Measurements from ENCODE around the gene STXBP4. TPM values are rescaled to one million over a fixed set of nuclear protein-coding genes. Genes with fewer than 3 reads are reported as not detected.

Gene STXBP4
- total RNA-seq, 2 experiments from 2014 or later: 6.0 to 7.6 TPM

DNA sequence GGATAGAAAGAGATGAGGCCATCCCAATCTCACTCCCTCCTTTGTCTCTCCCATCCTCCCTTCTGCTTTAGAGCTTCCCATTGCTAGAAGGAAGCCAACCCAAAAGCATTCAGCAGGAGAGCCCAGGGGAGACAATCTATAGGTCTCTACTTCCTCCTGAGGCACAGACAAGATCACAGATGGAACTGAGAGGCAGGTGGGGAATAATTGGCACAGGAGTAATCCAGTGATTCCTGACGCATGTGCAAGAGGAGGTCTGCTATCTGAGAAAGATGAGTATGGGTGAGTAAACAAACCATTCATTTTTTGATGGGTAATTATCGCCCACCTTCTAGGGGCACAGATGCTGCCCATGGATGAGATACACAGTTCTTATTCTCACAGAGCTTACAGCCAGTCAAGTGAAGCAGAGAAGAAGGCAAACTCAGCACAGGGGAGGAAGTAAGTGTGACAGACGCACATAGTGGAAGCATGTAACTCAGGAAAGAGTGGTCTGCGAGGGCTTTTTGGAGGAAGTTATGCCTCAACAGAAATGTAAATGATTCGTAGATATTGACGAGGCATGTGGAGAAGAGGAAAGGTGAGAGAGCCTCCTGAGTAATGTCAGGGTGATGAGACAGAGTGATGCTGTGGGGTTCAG is 207.3 kb downstream of the STXBP4 start:
- H3K36me3 Mint-ChIP-seq: peaks cover 11% of the 10 kb centered on the region
- no peak overlapping the region for H3K4me3 Mint-ChIP-seq
- no peaks in the 10 kb centered on the region for H3K4me1 Mint-ChIP-seq
- no peaks in the 10 kb centered on the region for H3K27me3 Mint-ChIP-seq
- H3K9me3 Mint-ChIP-seq: peaks cover 11% of the 10 kb centered on the region
- DNase-seq: no peak
- H3K27ac Mint-ChIP-seq: no peak overlapping the region

DNA sequence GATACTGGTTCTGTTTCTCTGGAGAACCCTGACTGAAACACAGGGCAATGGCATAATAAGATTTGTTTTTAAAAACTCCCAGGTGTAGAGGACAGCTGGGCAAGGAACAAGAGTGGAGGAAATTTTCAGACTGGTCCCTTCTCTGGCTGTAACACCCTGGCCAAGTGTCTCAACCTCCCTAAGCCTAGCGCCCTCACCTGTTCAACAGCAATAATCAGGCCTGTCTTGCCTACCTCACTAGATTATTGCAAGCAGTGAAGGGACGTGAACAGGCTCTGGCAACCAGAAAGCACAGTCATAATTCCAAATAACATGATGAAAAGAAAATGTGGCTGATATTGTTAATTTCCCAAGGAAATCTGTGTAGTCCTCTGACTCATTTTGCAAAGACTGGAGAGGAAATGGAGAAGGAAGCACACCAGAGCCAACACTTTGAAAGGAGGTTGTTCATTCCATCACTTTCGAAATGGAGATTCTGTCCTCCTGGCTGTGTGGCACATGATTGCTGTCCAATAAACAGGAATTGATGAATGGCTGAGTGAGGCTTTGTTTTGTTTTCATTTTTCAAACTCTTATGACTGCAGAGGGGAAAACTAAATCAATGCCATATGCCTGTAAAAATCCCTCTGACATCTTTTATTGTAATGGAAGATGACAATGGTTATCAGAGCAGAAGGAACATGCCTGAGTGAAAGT is 208.7 kb downstream of the STXBP4 start:
- Mint-ChIP-seq H3K36me3 (peaks cover 11% of the 10 kb centered on the region), H3K4me3 (no peak overlapping the region), H3K27ac (no peak overlapping the region), H3K9me3 (peaks cover 16% of the 10 kb centered on the region), H3K27me3 (no peaks in the 10 kb centered on the region), H3K4me1 (no peaks in the 10 kb centered on the region)
- no peak for DNase-seq

DNA sequence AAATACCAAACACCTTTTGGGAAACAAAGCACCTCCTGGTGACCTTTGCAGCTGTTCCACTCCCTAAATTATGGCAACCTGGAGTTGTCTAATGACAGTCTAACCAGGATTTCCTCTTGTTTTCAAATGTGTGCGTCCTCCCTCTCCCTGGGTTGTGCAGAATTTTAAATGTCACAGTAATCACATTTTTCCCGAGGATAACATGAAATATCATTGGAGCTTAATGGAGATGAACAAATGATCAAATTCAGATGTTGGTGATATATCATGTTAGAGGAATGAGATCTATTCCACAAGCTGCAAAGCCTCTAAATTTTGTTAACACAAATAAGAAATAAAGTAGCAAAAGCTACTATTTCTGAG is 209.3 kb downstream of the STXBP4 start:
- Mint-ChIP-seq H3K27me3 (no peaks in the 10 kb centered on the region), H3K36me3 (peaks cover 11% of the 10 kb centered on the region), H3K9me3 (peaks cover 18% of the 10 kb centered on the region), H3K4me1 (no peaks in the 10 kb centered on the region), H3K4me3 (no peak overlapping the region), H3K27ac (no peak overlapping the region)
- no peak for DNase-seq

DNA sequence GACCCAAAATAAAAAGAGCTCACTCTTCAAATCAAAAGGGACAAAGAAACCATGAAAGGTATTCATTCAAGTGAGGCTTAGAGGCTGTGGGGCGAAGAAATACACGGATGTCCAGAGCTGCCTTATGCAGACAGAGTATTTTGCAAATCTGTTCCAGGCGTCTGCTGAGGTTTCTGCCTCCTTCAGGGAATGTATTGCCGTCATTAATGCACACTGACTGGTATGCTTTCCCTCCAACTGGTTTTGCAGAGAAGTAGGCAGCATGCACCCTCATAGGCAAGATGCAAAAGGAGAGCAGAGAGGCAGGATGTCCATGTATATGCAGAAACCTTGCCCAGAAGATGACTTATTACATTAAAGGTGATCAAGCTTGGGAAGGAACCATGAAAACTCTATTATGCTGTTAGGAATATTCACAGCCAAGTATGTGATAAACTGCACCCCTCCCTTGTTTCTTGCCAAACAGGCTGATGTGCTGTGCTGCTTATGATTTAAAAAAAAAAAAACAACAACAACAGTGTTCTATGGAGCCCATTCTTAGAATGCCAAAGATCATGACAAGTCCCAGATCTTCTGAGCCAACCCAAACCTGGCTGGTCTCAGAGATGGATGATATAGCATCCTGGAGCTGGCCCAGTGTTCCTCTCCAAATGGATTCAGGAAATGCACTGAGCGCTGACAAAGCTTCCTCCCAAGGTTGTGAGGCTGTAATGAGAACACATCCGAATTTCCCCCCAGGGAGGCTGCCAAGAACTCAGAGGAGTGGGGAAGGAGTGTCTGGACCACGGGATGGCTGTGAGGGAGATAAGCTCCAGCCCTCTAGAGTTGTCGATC is 218.6 kb downstream of the STXBP4 start:
- no peak overlapping the region for H3K4me3 Mint-ChIP-seq

DNA sequence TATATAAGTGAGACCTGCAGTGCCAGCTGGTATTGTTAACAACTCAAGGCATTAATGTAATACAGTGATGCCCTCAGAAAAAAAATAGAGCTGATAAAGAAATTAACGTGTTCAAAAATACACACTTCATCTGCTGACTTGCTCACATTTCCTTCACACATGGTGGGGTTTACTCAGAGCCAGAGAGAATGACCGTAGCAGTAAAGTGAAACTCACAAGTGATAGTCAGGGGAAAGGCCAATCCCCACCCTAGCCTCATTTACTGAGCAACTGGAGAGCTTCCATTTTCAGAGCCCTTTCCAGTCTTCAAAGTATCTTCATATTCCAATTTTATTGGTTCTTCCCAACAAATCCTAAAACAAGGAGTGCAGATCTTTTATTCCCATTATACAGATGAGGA is 222.2 kb downstream of the STXBP4 start:
- H3K27me3 Mint-ChIP-seq: peaks cover 6% of the 10 kb centered on the region
- no peaks in the 10 kb centered on the region for H3K4me1 Mint-ChIP-seq
- DNase-seq: no peak
- no peaks in the 10 kb centered on the region for H3K36me3 Mint-ChIP-seq
- no peaks in the 10 kb centered on the region for H3K9me3 Mint-ChIP-seq
- no peak overlapping the region for H3K27ac Mint-ChIP-seq
- H3K4me3 Mint-ChIP-seq: no peak overlapping the region

More for the DNA sequence above, 218.6 kb downstream of the STXBP4 start:
- no peaks in the 10 kb centered on the region for H3K36me3 Mint-ChIP-seq
- H3K4me1 Mint-ChIP-seq: no peaks in the 10 kb centered on the region
- DNase-seq: no peak
- no peak overlapping the region for H3K27ac Mint-ChIP-seq
- peaks cover 4% of the 10 kb centered on the region for H3K9me3 Mint-ChIP-seq
- H3K27me3 Mint-ChIP-seq: peaks cover 6% of the 10 kb centered on the region

DNA sequence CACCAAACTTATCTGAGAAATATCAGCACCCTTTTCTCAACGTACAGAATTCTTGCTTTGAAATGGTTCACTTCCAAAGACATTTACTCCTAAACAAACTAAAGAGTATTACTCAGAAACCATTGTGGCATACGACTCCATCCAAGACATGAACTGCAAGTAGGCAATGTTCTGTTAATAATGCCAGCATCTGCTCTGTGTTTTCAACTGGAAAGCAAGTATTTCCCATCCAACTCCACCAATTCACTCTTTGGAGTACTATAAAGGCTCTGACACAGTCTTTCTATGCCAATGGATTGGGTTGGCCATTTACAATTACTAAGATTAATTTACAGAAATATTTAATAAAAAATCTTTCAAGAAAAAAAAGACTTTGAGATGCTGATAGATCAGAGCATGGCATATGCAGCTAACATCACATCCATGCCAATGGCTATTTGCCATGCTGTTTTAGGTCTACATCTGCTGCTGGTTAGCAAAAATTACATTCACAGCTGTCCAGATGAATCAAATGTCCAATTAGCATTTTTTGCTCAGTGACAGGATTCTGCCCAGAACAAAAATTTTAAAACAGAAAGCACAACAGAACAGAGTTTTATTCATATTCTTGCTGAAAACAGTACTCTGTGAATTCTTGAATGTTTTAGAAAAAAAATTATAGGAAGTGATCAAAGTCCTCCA is 230.3 kb downstream of the STXBP4 start:
- Mint-ChIP-seq H3K4me3 (no peak overlapping the region), H3K36me3 (no peaks in the 10 kb centered on the region), H3K4me1 (no peaks in the 10 kb centered on the region), H3K9me3 (peaks cover 2% of the 10 kb centered on the region), H3K27ac (no peak overlapping the region), H3K27me3 (peaks cover 7% of the 10 kb centered on the region)
- DNase-seq: no peak

DNA sequence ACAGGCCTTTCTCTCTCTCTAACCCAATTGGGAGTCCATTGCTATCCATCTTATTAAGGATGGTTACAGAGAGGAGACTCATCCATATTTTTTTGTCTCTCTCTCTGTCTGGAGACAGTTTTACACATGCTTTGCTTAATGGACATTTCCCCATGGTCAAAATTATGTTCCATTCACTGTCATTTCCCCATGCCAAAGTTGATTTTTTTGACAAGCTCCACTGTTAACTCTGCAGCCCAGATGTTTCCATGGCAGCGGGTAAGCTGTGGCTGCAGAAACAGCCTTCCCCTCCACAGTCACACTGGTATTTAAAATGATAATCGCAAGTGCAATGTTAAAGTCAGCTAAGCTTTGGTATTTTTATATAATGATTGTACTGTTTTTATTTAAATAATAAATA is 232.3 kb downstream of the STXBP4 start:
- H3K36me3 Mint-ChIP-seq: peaks cover 2% of the 10 kb centered on the region
- H3K4me1 Mint-ChIP-seq: no peaks in the 10 kb centered on the region
- no peak for DNase-seq
- no peak overlapping the region for H3K4me3 Mint-ChIP-seq
- peaks cover 5% of the 10 kb centered on the region for H3K9me3 Mint-ChIP-seq
- peaks cover 10% of the 10 kb centered on the region for H3K27me3 Mint-ChIP-seq
- no peak overlapping the region for H3K27ac Mint-ChIP-seq

DNA sequence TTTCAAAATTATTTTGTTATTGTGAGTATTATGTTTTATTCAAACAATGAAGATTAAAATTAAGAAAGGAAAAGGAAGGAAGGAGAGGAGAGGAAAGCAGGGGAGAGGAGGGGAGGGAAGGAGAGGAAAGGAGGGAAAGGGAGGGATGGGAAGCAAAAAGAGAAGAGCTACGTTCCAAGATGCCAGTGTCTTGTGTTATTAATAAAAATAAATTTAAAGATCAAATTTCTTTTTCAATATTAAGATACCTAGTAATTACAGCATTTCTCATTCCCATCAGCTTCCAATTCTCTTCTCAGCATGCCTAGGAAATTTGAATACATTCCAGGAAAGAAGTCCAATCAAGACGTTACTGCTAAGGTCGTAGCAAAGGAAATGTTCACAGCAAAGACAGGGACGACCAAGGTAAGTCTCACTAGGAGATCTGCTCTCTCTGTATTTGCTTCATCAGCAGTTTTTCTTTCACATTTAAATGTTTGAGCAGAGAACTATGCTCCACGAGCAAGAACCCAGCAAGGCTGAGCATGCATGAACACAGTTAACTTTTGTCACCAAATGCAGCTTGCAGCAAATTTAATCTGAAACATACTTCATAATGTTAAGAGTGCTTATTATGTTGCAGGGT is 232.9 kb downstream of the STXBP4 start:
- Mint-ChIP-seq H3K9me3 (peaks cover 5% of the 10 kb centered on the region), H3K4me3 (no peak overlapping the region), H3K4me1 (no peaks in the 10 kb centered on the region), H3K27ac (no peak overlapping the region), H3K36me3 (peaks cover 2% of the 10 kb centered on the region), H3K27me3 (peaks cover 10% of the 10 kb centered on the region)
- no peak for DNase-seq

DNA sequence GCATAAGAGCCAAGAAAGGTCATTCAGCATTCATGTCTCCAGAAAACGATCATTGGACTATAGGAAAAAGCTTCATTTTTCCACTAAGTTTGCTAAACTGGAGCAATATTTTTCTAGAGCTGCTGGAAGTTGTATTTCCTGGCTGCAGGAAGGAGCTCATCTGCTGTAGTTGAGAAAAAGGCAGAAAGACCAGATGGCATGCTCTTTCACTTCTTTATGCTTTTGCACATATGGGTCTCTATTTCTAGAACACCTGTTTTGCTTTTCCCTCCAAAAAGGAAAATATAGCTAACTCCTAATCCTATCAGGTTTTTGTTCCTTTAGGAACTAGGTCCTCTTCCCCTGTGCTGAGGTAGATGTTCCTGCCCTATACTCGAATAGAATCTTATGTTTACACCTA is 234.3 kb downstream of the STXBP4 start:
- DNase-seq: no peak
- Mint-ChIP-seq H3K9me3 (peaks cover 5% of the 10 kb centered on the region), H3K27ac (no peak overlapping the region), H3K27me3 (peaks cover 10% of the 10 kb centered on the region), H3K4me3 (no peak overlapping the region), H3K4me1 (no peaks in the 10 kb centered on the region), H3K36me3 (peaks cover 2% of the 10 kb centered on the region)

DNA sequence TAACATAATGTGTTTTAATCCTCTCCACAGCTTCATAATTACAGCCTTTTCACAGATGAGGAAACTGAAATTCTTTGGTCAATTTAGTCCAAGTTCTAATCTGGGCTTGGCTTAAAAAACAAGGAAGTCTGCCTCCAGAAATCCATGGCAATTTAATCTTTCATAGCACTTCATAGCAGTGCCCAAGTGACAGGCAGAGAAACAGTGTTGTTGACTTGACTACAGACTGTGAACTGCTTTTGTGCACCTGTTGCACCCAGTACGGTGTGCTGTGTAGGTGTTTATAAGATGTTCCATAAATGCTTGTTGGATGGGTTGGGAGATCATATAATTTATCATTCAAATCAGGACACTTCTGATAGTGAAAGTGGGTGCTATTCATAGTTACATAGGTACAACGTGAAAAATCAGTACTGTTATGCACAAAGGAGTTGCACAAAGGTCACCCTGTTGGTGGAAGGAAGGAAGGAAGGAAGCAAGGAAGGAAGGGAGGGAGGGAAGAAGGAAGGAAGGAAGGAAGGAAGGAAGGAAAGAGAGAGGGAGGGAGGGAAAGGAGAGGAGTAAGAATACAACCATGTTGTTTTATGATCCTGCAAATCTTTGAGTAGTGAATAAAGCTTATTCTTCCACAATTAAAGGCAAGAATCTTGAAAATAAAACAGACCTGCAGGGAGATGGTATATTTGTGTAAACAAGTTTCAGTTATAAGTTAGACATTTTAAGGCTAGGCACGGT is 239.7 kb downstream of the STXBP4 start:
- DNase-seq: no peak
- H3K4me3 Mint-ChIP-seq: no peak overlapping the region
- H3K9me3 Mint-ChIP-seq: peaks cover 5% of the 10 kb centered on the region
- H3K27ac Mint-ChIP-seq: no peak overlapping the region
- H3K4me1 Mint-ChIP-seq: no peaks in the 10 kb centered on the region
- peaks cover 2% of the 10 kb centered on the region for H3K36me3 Mint-ChIP-seq
- peaks cover 6% of the 10 kb centered on the region for H3K27me3 Mint-ChIP-seq

DNA sequence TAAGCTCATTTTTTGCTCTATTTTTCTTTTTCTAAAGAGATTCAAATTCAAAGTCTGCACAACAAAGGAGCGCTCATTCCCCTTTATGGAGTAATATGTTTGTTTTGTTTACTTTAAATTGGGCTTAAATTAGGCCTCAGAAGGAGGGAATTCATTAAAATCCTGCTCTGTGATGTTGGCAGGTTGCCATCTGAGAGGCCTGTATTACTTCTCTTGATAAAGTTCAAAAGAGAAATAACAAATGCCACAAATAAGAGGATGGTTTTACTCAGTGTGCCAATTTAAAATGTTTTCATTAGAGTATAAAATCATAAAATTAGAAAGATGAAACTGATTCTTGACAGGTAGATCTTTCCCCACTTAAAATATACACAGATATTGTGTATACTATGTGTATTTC is 241.7 kb downstream of the STXBP4 start:
- no peak overlapping the region for H3K27ac Mint-ChIP-seq
- no peaks in the 10 kb centered on the region for H3K27me3 Mint-ChIP-seq
- H3K4me1 Mint-ChIP-seq: no peaks in the 10 kb centered on the region
- H3K9me3 Mint-ChIP-seq: no peaks in the 10 kb centered on the region
- no peak overlapping the region for H3K4me3 Mint-ChIP-seq
- H3K36me3 Mint-ChIP-seq: no peaks in the 10 kb centered on the region
- DNase-seq: no peak

DNA sequence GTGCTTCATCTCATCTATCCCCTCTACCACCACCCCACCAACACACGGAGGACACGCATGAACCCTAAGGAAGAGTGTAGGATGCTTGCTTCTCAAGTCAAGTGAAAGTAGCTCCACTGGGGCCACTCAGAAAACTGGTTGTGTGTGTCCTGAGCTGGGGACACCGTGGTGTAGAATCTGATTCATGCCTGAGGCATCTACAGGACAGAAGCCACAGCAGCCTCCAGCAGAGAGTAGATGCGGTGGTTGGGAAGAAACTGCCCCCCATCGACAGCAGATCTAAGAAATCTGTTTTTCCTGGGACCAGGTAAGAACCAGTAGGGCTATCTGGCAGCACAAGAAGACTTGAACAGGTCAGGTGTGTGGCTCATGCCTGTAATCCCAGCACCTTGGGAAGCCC is 244.3 kb downstream of the STXBP4 start:
- H3K4me1 Mint-ChIP-seq: no peaks in the 10 kb centered on the region
- no peaks in the 10 kb centered on the region for H3K9me3 Mint-ChIP-seq

DNA sequence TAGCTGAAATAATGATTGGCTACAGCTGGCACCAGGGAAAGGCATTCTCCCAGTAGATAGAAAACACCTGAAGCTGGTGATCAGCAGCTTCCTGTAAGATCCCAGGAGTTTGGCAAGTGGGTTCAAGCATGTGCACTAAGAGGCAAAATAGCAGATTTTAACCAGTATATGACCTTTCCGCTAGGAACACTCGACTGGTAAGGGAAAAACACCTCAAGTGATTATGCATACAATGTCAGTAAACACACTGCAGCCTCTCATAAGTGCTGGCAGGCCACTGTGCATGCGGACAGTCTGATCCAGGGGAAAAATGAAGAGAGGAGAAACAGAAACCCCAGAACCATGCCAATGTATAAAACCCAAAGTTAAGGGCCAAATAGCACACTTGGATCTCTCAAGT is 247.1 kb downstream of the STXBP4 start:
- H3K9me3 Mint-ChIP-seq: no peaks in the 10 kb centered on the region
- no peak for DNase-seq
- H3K36me3 Mint-ChIP-seq: no peaks in the 10 kb centered on the region
- H3K27me3 Mint-ChIP-seq: peaks cover 3% of the 10 kb centered on the region
- H3K4me3 Mint-ChIP-seq: no peak overlapping the region
- H3K27ac Mint-ChIP-seq: no peak overlapping the region
- no peaks in the 10 kb centered on the region for H3K4me1 Mint-ChIP-seq

More for the DNA sequence above, 244.3 kb downstream of the STXBP4 start:
- Mint-ChIP-seq H3K27me3 (no peaks in the 10 kb centered on the region), H3K27ac (no peak overlapping the region), H3K4me3 (no peak overlapping the region), H3K36me3 (no peaks in the 10 kb centered on the region)
- DNase-seq: no peak

DNA sequence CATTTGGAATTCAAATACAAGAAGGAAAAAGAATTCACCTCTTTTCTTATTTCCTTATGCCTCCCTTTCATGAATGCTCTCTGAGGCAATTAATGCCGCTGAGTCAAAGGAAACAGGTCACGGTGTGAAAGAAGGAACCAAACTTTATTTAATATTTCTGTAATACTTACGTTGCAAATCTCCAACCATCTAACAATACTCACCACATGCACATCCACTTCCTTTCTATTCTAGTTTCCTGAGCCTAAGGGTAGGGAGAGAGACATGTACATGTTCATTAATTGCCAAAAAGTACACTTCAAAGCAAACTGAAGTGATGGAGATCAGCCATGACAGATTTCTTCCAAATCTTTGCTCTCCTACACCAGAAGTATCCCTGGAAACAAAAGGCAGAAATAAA is 248.3 kb downstream of the STXBP4 start:
- DNase-seq: no peak
- no peaks in the 10 kb centered on the region for H3K9me3 Mint-ChIP-seq
- H3K27ac Mint-ChIP-seq: no peak overlapping the region
- no peaks in the 10 kb centered on the region for H3K4me1 Mint-ChIP-seq
- H3K27me3 Mint-ChIP-seq: peaks cover 6% of the 10 kb centered on the region
- no peaks in the 10 kb centered on the region for H3K36me3 Mint-ChIP-seq
- no peak overlapping the region for H3K4me3 Mint-ChIP-seq
